Activated T-helper 1 cell treated with anti-CD3 and anti-CD28 coated beads, Interleukin-2, amount 50 U/mL, for 16 hours (primary cell): ENCODE data around the gene FBXW11.
"Not testable (repeated sequence)": the region's sequence is repeated elsewhere in the genome, so short reads cannot be mapped to it uniquely, and the experiment has no call there.

ENCODE experiments used
- DNase-seq, 2 donors: peaks; one replicate each; pipeline ENCODE4 v3.0.0-alpha.2; 2020; ENCODE audit warnings: low read depth in 1 of 2, low spot score in 1 of 2

FBXW11 gene

GRCh38 chr5:172020110-172020786, 13.8 kb upstream of the FBXW11 start:
- not testable (repeated sequence) for DNase-seq

- no peak for DNase-seq
Observed at GRCh38 chr5:172015346-172015745, 8.9 kb upstream of the FBXW11 start.

GRCh38 chr5:172010278-172010677, 3.8 kb upstream of the FBXW11 start:
- DNase-seq, result no peak

GRCh38 chr5:172009536-172010270, 3.3 kb upstream of the FBXW11 start:
- no peak for DNase-seq

- DNase-seq, result no peak
Observed at GRCh38 chr5:172008689-172009141, 2.3 kb upstream of the FBXW11 start.

GRCh38 chr5:172008111-172008455, 1.6 kb upstream of the FBXW11 start:
- DNase-seq, result no peak

- DNase-seq, result no peak
Observed at GRCh38 chr5:172007175-172008110, 1.0 kb upstream of the FBXW11 start.

GRCh38 chr5:172005708-172006320, 624 bp downstream of the FBXW11 start:
- peak in 1 of 2 donors; percentile 7 for DNase-seq

GRCh38 chr5:172004824-172005237, 1.6 kb downstream of the FBXW11 start:
- DNase-seq, result no peak

GRCh38 chr5:172003746-172004145, 2.7 kb downstream of the FBXW11 start:
- no peak for DNase-seq

- DNase-seq, result no peak
Observed at GRCh38 chr5:172002840-172003512, 3.5 kb downstream of the FBXW11 start.

GRCh38 chr5:172002310-172002709, 4.1 kb downstream of the FBXW11 start:
- DNase-seq, result no peak

- DNase-seq, result no peak
Observed at GRCh38 chr5:171999877-172000276, 6.6 kb downstream of the FBXW11 start.

- no peak for DNase-seq
Observed at GRCh38 chr5:171999100-171999499, 7.3 kb downstream of the FBXW11 start.

- DNase-seq, result no peak
Observed at GRCh38 chr5:171997011-171997410, 9.4 kb downstream of the FBXW11 start.

GRCh38 chr5:171992813-171993212, 13.6 kb downstream of the FBXW11 start:
- DNase-seq, result no peak

- DNase-seq, result no peak
Observed at GRCh38 chr5:171992305-171992704, 14.1 kb downstream of the FBXW11 start.

GRCh38 chr5:171990713-171991015, 15.8 kb downstream of the FBXW11 start:
- no peak for DNase-seq

GRCh38 chr5:171989946-171990712, 16.3 kb downstream of the FBXW11 start:
- no peak for DNase-seq

- DNase-seq, result no peak
Observed at GRCh38 chr5:171989276-171989675, 17.2 kb downstream of the FBXW11 start.
